Gastrocnemius medialis (tissue), 4 donors: ENCODE data around the gene PLCXD3. TPM values are rescaled to one million over a fixed set of nuclear protein-coding genes. Genes with fewer than 3 reads are reported as not detected.

Experiments
- ATAC-seq, 2 donors: fragments of 150-250 bp; one replicate each; pipeline ENCODE4 v1.9.1; 2016
- DNase-seq, 2 donors: peaks; one replicate each; pipeline ENCODE4 v3.0.0-alpha.2; 2019
- H3K27ac ChIP-seq, 4 donors: fragments of 200-600 bp; sonication (generic); 1 replicate in 1 of 4; 2 replicates in 3 of 4; pipeline ENCODE4 v1.5.1; 2016 to 2018; ENCODE audit warnings: mild to moderate bottlenecking in 2 of 4, moderate library complexity in 1 of 4
- H3K27me3 ChIP-seq, 3 donors: fragments of 200-600 bp; sonication (generic) in 2 of 3; 1 replicate in 1 of 3; 2 replicates in 2 of 3; pipeline versions ENCODE4 v1.5.1 to v1.6.0; 2016 to 2019; ENCODE audit warnings: mild to moderate bottlenecking in 1 of 3, moderate library complexity in 1 of 3
- H3K36me3 ChIP-seq, 2 donors: fragments of 200-600 bp; sonication (generic) in 1 of 2; one replicate each; pipeline ENCODE4 v1.5.1; 2017 to 2018
- H3K4me1 ChIP-seq, 2 donors: fragments of 200-600 bp; sonication (generic) in 1 of 2; one replicate each; pipeline ENCODE4 v1.5.1; 2016 to 2017; ENCODE audit warnings: mild to moderate bottlenecking in 2 of 2
- H3K4me3 ChIP-seq, 4 donors: fragments of 200-600 bp; sonication (generic) in 3 of 4; 1 replicate in 1 of 4; 2 replicates in 3 of 4; pipeline ENCODE4 v1.5.1; 2016 to 2019; ENCODE audit warnings: mild to moderate bottlenecking in 2 of 4
- H3K9me3 ChIP-seq, 3 donors: fragments of 200-600 bp; sonication (generic) in 2 of 3; 1 replicate in 1 of 3; 2 replicates in 2 of 3; pipeline ENCODE4 v1.5.1; 2016 to 2019
- CTCF ChIP-seq, 5 experiments: fragments of 450-650 bp in 3 of 5; fragments of 200-600 bp in 2 of 5; sonication (generic) in 2 of 5; IDR thresholded peaks in 4 of 5; conservative IDR thresholded peaks in 1 of 5; 1 replicate in 4 of 5; 2 replicates in 1 of 5; pipeline ENCODE4 v1.5.1; 2016 to 2019; ENCODE audit warnings: antibody characterized with exemption in 5 of 5, mild to moderate bottlenecking in 3 of 5, moderate library complexity in 3 of 5
- POLR2A ChIP-seq, 2 donors: fragments of 450-650 bp; IDR thresholded peaks; one replicate each; pipeline ENCODE4 v1.6.1; 2017; ENCODE audit warnings: antibody characterized with exemption in 2 of 2, mild to moderate bottlenecking in 2 of 2, moderate library complexity in 2 of 2
- in situ Hi-C, 4 donors: fragments of 200-750 bp; cut with MboI; loops; one replicate each; pipeline versions ENCODE4 v1.15.0 to v1.8.0; 2017; ENCODE audit warnings: low sequenced_read_pairs in 4 of 4
- intact Hi-C: fragments of 100-400 bp; cut with DNase I; formaldehyde crosslinking; loops from one replicate; pipeline ENCODE4 v1.15.1; 2023; ENCODE audit warnings: low total_unique reads
- total RNA-seq, 4 donors: library from RNA; depleted of rRNA; stranded (reverse); fragments of >200 nt; gene quantifications; one replicate each; pipeline versions ENCODE4 v1.1.0 to v1.2.3, GENCODE V29; 2016

PLCXD3 gene
- total RNA-seq, 4 donors from 2014 or later, result 0.49 to 1.2 (median 0.64) TPM

- ATAC-seq, result no peak
- no peak for TF ChIP-seq CTCF (IDR thresholded peaks at IDR 0.05 in 4 of 5, conservative IDR thresholded peaks at IDR 0.05 in 1 of 5)
- TF ChIP-seq POLR2A (IDR thresholded peaks at IDR 0.05), result no peak
- Histone ChIP-seq H3K4me1 (no peaks in the 10 kb centered on the region), H3K9me3 (no peaks in the 10 kb centered on the region), H3K36me3 (no peaks in the 10 kb centered on the region), H3K27ac (no peak overlapping the region), H3K27me3 (no peaks in the 10 kb centered on the region), H3K4me3 (no peak overlapping the region)
- in situ Hi-C loops (loop anchor here in 2 of 4 donors (10.0 kb wide), 2 partner anchors 556 to 566 kb away; no protein-coding TSS in a partner anchor), intact Hi-C loops (no loop called here)
- no peak for DNase-seq
Observed at GRCh38 chr5:41279040-41279439, 231.4 kb downstream of the PLCXD3 start.

- in situ Hi-C loops, result loop anchor here in 2 of 4 donors (10.0 kb wide), 2 partner anchors 557 to 567 kb away; no protein-coding TSS in a partner anchor
- intact Hi-C loops, result no loop called here
- H3K9me3 ChIP-seq, result no peaks in the 10 kb centered on the region
Observed at GRCh38 chr5:41277476-41278245, 232.7 kb downstream of the PLCXD3 start.

GRCh38 chr5:41275813-41276512 lies 234.4 kb downstream of the PLCXD3 start:
- Histone ChIP-seq H3K36me3 (no peaks in the 10 kb centered on the region), H3K27ac (no peak overlapping the region), H3K27me3 (no peaks in the 10 kb centered on the region), H3K4me3 (no peak overlapping the region), H3K4me1 (no peaks in the 10 kb centered on the region), H3K9me3 (no peaks in the 10 kb centered on the region)
- ATAC-seq (no peak), DNase-seq (no peak)
- intact Hi-C loops, result no loop called here
- in situ Hi-C loops, result loop anchor here in 2 of 4 donors (10.0 kb wide), 2 partner anchors 559 to 569 kb away; no protein-coding TSS in a partner anchor
- TF ChIP-seq CTCF (IDR thresholded peaks at IDR 0.05 in 4 of 5, conservative IDR thresholded peaks at IDR 0.05 in 1 of 5), result no peak
- TF ChIP-seq POLR2A (IDR thresholded peaks at IDR 0.05), result no peak

More at GRCh38 chr5:41277476-41278245, 232.7 kb downstream of the PLCXD3 start:
- DNase-seq (no peak), ATAC-seq (no peak)
- Histone ChIP-seq H3K4me3 (no peak overlapping the region), H3K4me1 (no peaks in the 10 kb centered on the region), H3K27me3 (no peaks in the 10 kb centered on the region), H3K27ac (no peak overlapping the region), H3K36me3 (no peaks in the 10 kb centered on the region)
- no peak for TF ChIP-seq CTCF (IDR thresholded peaks at IDR 0.05 in 4 of 5, conservative IDR thresholded peaks at IDR 0.05 in 1 of 5)

- in situ Hi-C loops (loop anchor here in 2 of 4 donors (10.0 kb wide), 2 partner anchors 564 to 574 kb away; no protein-coding TSS in a partner anchor), intact Hi-C loops (loop anchor here (1.0 kb wide), 1 partner anchor 574 kb away; no protein-coding TSS in a partner anchor)
- DNase-seq (no peak), ATAC-seq (peak; percentile 62 to 72)
- Histone ChIP-seq H3K4me1 (no peaks in the 10 kb centered on the region), H3K9me3 (no peaks in the 10 kb centered on the region), H3K27me3 (no peaks in the 10 kb centered on the region), H3K36me3 (no peaks in the 10 kb centered on the region), H3K27ac (no peak overlapping the region), H3K4me3 (no peak overlapping the region)
- TF ChIP-seq CTCF (IDR thresholded peaks at IDR 0.05 in 4 of 5, conservative IDR thresholded peaks at IDR 0.05 in 1 of 5), result peak; percentile 27 to 59 (median 43)
- TF ChIP-seq POLR2A (IDR thresholded peaks at IDR 0.05), result no peak
Observed at GRCh38 chr5:41270423-41271251, 239.8 kb downstream of the PLCXD3 start.
